Adipose tissue (tissue), 3 donors: Measurements from ENCODE around the gene NVL. TPM values are rescaled to one million over a fixed set of nuclear protein-coding genes. Genes with fewer than 3 reads are reported as not detected.
"Not testable (repeated sequence)": the region's sequence is repeated elsewhere in the genome, so short reads cannot be mapped to it uniquely, and the experiment has no call there.

Source experiments
- H3K27ac ChIP-seq: one replicate; pipeline ENCODE4 v1.5.1; 2013; ENCODE audit warnings: low read depth, low read length
- WGBS, 3 donors: extraction: QIAGEN DNeasy Blood & Tissue Kit; methylation state at CpG; one replicate each; pipeline ENCODE4 v1.1.7; 2013; 5-methylcytosine and 5-hydroxymethylcytosine counted together
- polyA plus RNA-seq, 3 donors: library from polyadenylated mRNA; stranded (reverse); fragments of 200-250 nt; gene quantifications; one replicate each; pipeline ENCODE4 v1.2.3, GENCODE V29; 2013
- donor health status: healthy with polysubstance abuse.
- donor health status: Bipolar disorder and iron deficiency.
- donor health status: healthy.

The NVL gene
- polyA plus RNA-seq, 3 donors, result 9.1 to 16.2 (median 10.5) TPM

DNA sequence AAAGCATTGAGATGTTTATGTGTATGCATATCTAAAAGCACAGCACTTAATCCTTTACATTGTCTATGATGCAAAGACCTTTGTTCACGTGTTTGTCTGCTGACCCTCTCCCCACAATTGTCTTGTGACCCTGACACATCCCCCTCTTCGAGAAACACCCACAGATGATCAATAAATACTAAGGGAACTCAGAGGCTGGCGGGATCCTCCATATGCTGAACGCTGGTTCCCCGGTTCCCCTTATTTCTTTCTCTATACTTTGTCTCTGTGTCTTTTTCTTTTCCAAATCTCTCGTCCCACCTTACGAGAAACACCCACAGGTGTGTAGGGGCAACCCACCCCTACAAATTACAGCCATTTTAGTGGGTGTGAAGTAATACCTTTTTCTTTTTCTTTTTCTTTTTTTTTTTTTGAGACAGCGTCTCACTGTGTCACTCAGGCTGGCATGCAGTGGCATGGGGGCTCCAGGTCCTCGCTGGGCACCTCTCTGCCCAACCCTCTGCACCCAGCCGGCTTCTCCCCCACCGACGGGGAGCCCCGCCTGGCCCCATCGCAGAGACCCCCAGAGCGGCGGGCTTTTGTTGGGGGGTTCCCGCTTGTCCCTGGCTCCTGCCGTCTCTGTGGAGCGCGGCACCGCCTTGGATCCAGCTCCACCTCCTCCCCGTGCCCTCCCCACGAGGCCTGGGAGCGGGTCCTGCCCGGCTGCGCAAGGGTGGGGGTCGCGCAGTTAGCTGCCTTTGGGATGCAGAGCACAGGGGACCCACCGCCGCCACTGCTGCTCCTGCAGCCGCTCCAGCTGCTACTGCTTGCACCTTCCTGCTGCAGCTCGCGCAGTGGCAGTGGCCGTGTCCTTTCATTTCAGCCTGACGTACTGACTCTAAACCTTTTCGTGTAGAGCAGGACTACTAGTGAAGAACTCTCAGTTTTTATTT is 10.7 kb upstream of the NVL start:
- 3 to 7% (median 7%) methylated on average over 26 to 31 of the region's 36 CpGs for WGBS, 3 donors
- not testable (repeated sequence) for H3K27ac ChIP-seq

DNA sequence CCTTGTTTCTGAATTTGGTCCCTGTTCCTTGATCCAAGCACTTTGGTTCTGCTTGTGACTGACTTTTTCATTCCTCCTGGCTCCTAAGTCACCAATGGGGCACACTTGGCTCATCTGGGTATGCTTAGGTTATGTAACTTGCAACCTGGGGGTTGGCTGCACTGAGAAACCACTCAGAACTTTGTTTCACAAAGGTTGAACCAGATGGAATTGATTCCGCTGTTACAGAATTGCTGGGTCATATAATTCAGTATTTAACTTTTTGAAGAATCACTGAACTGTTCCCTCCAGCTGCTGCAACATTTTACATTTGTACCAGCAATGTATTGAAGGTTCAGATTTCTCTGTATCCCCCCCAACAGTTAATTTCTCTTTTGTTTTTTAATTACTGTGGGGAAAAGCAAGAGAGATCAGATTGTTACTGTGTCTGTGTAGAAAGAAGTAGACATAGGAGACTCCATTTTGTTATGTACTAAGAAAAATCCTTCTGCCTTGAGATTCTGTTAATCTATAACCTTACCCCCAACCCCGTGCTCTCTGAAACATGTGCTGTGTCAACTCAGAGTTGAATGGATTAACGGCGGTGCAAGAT is 9.6 kb upstream of the NVL start:
- WGBS, 3 donors, result 50 to 66% (median 65%) methylated on average over 2 of the region's 4 CpGs
- H3K27ac ChIP-seq, result no peak overlapping the region

DNA sequence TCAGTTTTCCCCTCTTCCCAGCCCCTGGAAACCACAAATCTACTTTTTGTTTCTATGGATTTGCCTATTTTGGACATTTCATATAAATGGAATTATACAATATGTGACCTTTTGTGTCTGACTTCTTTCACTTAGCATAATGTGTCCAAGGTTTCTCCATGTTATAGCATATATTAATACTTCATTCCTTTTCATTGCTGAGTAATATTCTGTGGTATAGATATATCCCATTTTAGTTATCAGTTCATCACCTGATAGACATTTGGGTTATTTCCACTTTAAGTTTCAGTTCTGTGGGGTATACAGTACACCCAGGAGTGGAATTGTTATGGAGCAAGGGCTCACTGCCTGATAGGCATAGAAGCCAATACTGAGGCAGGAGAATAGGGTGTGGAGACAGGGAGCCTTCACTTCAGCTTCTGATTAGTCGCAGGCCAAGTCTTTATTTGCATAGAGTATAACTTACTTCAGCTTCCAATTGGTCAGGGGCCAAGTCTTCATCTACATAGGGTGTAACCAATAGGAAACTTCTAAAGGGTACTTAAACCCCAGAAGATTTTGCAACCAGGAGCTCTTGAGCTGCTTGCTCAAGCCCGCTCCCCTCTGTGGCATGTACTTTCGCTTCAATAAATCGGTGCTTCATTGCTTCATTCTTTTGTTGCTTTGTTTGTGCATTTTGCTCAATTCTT is 8.3 kb upstream of the NVL start:
- H3K27ac ChIP-seq, result no peak overlapping the region
- 66 to 93% (median 87%) methylated on average over 4 of the region's 4 CpGs for WGBS, 3 donors

DNA sequence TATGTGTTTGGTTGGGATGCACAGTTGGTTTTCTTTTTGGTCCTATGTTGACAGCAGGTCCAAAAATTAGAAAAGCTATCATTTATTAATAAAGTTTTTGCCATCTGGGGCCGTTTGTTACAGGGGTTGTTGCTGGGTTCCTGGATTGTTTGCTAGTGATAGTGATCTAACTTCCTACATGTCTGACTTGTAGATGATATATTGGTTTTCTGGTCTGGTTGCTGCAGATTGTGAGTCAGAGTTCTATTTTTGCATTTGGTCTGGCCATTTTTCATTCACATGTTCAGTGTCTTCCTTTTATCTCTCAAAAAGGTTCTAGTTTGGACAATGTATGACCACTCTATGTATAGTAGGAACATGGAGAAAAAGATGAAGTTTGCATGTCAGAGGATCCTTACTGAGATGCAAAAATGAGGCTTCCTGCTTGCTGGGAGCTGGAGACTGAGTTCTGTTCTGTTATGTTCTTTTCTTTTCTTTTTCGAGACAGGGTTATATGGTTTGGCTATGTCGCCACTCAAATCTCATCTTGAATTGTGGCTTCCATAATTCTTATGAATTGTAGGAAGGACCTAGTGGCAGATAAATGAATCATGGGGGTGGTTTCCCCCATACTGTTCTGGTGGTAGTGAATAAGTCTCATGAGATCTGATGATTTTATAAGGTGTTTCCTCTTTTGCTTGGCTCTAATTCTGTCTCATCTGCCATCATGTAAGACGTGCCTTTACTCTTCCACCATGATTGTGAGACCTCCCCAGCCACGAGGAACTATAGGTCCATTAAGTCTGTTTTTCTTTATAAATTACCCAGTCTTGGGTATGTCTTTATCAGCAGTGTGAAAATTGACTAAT is 4.2 kb upstream of the NVL start:
- 30 to 55% (median 31%) methylated on average over 5 of the region's 5 CpGs for WGBS, 3 donors
- no peak overlapping the region for H3K27ac ChIP-seq

DNA sequence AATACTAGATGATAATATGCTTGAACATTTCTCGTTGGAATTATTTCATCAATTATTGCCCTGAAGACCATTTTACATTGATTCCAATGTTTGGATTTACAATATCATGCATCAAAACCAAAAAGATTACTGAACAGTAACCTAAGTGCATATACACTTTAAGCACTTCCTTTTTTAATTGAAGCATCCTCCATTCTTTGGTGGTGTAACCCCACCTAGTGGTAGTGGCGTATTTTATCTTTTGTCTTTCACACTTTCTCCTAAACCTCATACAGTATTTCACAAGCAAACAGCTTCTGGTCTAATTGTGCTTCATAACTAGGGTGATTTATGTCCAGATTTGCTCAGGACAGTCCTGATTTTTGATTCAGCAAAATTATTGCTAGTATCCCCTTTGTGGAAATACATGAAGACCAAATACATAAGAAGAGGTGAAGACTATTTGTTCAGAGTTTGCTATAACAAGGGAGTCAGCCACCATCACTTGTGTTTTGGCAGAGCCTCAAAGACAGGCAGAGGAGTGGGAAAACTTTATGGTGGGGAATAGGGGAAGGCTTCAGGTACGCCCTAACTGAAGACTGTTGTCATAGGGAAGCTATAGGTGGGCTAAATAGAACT is 3.4 kb upstream of the NVL start:
- WGBS, 3 donors, result 8 to 20% (median 19%) methylated on average over 3 of the region's 3 CpGs
- H3K27ac ChIP-seq, result no peak overlapping the region

DNA sequence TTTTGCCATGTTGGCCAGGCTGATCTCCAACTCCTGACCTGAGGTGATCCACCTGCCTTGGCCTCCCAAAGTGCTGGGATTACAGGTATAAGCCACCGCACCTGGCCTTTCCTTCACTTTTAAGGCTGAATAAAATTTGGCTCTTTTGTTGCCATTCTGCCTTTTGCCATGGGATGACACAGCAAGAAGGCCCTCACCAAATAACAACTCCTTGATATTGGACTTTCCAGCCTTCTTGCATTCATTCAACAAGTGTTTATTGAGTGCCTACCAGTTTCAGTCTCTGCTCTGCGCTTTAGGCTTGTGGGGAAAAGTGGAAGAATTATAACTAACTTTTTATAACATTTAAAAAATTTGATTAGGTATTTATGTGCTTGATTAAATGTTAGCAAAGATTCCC is 1.9 kb upstream of the NVL start:
- no peak overlapping the region for H3K27ac ChIP-seq
- 95 to 98% (median 95%) methylated on average over 2 of the region's 2 CpGs for WGBS, 3 donors

DNA sequence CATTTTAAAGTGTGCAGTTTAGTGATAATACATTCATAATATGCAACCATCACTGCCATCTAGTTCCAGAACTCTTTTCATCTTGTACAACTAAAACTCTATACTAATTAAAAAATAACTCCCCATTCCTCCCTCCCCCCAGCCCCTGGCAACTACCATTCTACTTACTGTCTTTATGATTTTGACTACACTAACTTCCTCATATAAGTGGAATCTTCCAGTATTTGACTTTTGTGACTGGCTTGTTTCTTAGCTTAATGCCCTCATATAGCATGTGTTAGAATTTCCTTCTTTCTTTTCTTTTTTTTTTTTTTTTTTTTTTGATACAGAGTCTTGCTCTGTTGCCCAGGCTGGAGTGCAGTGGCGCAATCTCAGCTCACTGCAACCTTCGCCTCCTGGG is 1.4 kb upstream of the NVL start:
- no peak overlapping the region for H3K27ac ChIP-seq

DNA sequence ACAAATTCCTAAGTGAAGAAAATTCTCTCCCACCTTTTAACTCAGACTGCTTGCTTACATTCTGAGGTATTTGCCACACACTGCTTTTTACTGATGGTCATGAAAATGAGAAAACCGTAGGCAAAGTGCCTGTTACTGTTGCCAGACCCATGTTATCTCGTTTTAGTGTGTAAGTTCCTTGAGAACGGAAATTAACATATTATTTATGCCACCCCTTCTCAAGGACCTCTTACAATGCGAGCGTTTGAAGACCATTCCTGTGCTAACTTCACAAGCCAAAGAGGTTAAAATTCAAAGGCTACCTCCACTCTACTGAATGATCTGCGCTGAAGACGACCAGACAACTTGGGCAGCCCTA is 509 bp downstream of the NVL start:
- 0 to 2% (median 1%) methylated on average over 7 of the region's 7 CpGs for WGBS, 3 donors
- no peak overlapping the region for H3K27ac ChIP-seq

More for the DNA sequence above, 1.4 kb upstream of the NVL start:
- 92 to 100% (median 98%) methylated on average over 2 of the region's 2 CpGs for WGBS, 3 donors

DNA sequence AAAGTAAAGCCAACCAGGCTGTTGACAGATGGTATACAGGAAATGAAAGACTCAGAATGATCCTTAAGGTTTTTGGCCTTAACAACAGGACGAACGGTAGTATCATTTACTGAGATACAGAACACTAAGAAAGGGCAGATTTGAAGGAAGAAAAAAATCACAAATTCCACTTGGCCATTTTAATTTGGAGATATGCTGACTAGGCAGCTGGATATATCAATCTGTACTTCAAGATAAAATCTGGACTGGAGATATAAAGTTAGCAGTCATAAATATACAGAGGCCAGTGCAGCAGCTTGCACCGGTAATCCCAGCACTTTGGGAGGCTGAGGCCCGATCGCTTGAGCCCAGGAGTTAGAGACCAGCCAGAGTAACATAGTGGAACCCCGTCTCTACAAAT is 1.3 kb downstream of the NVL start:
- 78 to 87% (median 84%) methylated on average over 6 of the region's 6 CpGs for WGBS, 3 donors
- H3K27ac ChIP-seq, result no peak overlapping the region

DNA sequence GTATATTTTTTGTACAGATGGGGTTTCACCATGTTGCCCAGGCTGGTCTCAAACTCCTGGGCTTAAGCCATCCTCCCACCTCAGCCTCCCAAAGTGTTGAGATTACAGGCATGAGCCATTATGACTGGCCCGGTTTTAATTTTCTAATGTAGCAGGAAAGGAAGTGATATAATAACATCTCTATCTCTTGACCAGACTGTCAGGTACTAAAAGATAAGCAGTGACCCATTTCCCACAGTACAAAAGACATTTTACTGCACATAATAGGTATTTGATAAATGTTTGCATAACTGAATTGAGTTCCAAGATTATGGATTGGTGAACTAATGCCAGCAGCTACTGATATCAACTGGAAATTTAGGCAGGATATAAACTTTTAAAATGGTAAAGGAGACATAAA is 4.0 kb downstream of the NVL start:
- 39 to 89% (median 72%) methylated on average over 1 of the region's 1 CpG for WGBS, 3 donors
- no peak overlapping the region for H3K27ac ChIP-seq

DNA sequence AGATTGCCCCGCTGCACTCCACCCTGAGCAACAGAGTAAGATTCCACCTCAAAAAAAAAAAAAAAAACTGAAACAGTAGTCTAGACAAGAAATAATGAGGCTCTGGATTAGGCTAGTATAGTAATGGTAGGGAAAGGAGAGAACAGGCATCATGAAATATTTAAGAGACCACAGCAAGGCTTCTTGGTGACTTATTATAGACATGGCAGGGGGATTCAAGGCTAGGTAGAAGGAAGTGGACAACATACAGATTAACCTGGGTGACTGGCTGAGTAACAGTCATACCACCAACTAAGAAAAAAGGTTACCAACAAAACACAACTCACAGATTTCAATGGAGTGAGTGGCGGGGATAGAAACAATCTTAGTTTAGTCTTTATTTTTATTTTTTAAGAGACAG is 8.3 kb downstream of the NVL start:
- no peak overlapping the region for H3K27ac ChIP-seq
- WGBS, 3 donors, result 93 to 96% (median 94%) methylated on average over 2 of the region's 2 CpGs

DNA sequence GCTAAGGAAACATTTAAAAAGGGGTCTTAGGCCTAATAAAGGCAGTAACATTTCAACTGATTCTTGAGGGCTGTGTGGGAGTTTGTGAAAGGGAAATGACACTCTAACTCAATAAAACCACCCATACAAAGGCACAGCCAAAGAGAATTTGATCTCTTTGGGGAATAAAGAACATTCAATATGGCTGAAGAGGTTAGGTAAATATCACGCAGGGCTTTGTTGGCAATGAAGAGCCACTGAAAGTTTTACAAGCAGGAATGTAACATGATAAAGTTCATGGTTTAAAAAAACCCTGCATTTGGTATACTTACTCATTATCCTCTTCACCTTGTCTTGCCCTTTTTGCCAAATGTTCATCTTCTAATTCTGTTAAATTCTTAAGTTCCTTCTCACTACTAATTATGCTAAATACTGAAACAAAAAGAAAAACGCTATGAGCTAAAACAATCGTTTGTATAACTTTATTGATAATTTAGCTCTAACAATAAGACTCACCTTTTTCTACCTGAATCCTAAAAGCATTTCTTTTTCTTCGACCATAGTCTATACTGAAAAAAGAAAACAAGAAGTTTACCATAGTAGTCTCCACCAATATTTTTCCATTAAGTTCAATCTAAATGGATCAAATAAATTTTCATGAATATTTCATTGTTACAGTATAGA is 12.5 kb downstream of the NVL start:
- no peak overlapping the region for H3K27ac ChIP-seq
- WGBS, 3 donors, result 74 to 88% (median 87%) methylated on average over 4 of the region's 4 CpGs

DNA sequence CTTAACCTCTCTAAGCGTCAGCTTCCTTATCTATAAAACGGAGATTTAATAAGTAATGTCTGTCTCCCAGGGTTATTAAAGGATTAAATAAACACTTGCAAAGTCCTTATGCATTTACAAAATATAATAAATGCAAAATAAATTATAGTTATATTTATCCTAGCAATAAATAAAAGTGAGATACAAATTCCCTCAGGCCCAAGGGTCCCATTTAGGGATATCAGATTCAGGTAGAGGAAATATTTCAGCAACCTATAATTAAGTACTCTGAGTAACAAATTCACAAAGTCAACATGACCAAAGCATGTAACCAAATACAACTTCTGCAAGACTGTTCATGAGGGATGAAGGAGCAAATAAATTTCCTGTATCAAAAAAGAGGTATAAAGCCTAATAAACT is 17.9 kb downstream of the NVL start:
- H3K27ac ChIP-seq, result no peak overlapping the region
- WGBS, 3 donors, result 66 to 93% (median 89%) methylated on average over 2 of the region's 2 CpGs

DNA sequence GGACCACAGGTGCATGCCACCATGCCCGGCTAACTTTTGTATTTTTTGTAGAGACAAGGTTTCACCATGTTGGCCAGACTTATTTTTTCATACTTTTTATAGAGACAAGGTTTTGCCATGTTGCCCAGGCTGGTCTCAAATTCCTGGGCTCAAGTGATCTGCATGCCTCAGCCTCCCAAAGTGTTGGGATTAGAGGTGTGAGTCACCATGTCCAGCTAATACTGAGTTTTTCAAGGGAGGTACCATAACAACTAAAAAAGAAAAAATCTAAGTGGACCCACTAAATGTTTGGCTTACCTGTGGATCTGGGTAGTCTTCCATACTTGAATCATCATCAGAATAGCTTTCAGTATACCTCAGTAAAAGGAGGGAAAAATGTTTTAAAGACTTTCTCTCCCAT is 18.5 kb downstream of the NVL start:
- 92 to 100% (median 94%) methylated on average over 1 of the region's 1 CpG for WGBS, 3 donors
- not testable (repeated sequence) for H3K27ac ChIP-seq

DNA sequence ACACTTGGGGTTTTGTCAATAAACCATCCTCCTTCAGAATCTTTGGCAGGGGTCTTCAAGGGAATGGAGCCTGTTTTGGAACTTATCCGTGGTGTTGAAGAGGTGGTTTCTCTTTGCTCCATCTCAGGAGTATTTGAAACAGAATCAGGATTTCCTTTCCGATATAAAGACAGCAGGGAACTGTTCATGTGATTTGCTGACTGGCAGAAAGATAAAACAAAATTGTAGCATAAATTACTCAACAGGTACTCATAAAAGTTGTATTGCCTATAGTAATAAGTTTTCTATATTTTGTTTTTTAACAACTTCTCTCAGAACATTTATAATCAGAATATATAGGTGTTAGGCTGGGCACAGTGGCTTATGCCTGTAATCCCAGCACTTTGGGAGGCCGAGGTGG is 21.9 kb downstream of the NVL start:
- 91 to 97% (median 96%) methylated on average over 3 of the region's 3 CpGs for WGBS, 3 donors
- H3K27ac ChIP-seq, result no peak overlapping the region

DNA sequence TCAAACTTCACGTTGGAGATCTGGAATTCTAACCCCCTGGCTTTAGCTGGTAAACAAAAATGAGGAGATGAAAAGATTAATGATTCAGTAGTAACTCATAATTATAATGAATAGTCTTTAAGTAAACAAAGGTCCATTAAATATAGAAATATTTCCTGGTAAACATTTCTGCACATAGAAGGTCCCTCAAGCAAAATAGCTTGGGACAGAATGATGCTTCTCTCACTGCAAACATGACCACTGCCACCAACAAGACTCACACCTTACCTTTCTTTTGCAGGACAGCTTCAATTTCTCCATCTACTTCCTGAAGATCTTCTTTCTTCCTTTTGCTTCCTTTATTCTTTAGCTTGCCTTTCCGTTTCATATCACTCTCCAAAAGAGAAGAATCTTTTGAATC is 25.2 kb downstream of the NVL start:
- 68 to 74% (median 68%) methylated on average over 2 of the region's 2 CpGs for WGBS, 3 donors
- H3K27ac ChIP-seq, result no peak overlapping the region

DNA sequence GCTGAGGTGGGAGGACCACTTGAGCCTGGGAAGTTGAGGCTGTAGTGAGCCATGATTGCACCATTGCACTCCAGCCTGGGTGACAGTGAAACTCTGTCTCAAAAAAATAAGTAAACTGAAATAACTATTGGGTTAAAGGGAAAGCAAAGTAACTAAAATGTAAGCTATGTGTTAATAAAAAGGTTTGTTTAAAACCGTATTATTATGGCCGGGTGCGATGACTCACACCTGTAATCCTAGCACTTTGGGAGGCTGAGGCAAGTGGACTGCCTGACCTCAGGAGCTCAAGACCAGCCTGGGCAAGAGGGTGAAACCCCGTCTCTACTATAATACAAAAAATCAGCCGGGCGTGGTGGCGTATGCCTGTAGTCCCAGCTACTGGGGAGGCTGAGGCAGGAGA is 27.0 kb downstream of the NVL start:
- H3K27ac ChIP-seq, result no peak overlapping the region
- 95 to 98% (median 96%) methylated on average over 7 of the region's 7 CpGs for WGBS, 3 donors

DNA sequence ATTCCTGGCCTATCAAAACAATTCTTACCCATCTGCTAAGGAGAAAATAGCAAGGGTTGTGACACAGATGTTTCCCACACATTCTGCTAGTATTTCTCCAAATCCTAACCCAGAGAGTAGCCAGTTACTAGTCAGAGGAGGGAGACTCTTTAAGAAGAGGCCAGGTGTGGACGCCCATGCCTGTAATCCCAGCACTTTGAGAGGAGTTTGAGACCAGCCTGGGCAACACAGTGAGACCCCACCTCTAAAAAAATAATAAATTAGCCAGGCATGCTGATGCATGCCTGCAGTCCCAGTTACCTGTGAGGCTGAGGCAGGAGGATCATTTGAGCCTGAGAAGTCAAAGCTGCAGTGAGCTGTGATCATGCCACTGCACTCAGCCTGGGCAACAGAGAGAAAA is 28.6 kb downstream of the NVL start:
- 88 to 95% (median 90%) methylated on average over 1 of the region's 1 CpG for WGBS, 3 donors
- H3K27ac ChIP-seq, result no peak overlapping the region
